Measurements from ENCODE around the gene GINS3.
"Not testable (repeated sequence)": the region's sequence is repeated elsewhere in the genome, so short reads cannot be mapped to it uniquely, and the experiment has no call there.

GINS3 gene

DNA sequence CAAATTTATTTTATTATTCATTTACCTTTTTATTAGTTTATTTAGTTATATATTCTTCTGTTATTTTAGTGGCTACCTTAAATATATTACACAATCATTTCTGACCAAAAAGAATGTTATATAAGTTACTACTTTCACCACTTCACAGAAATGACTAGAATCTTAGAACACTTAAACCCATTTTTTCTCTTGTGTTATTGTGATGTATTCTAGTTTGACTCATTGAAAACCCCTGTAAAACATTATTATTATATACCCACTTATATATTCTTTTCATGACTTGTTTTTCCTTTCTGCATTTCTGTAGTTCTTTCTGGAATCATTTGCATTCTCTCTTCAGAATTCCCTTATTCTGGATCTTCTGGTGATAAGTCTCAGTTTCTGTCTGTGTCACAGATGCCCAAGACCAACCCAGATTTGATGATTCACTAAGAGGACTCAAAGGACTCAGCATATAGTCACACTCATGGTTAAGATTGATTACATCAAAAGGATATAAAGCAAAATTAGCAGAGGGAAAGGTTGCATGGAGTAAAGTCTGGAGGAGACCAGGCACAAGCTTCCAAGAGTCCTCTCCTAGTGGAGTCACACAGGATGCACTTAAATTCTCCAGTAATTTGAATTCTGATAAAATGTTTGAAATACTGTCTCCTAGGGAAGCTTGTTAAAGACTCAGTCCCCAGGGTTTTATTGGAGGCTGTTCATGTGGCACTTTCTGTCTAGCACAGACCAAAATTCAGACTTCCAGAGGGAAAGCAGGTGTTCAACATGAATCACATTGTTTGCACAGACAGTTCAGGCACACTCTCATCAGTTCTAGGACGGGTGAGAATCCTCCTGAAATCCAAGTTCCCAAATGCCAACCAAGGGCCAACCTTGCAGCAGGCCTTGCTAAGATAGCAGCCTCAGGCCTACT lies 7.7 kb downstream of the GINS3 start:
- peaks cover 46% of the 10 kb centered on the region for H3K79me2 ChIP-seq (ENCODE audit: insufficient read depth, low read length)
- ATAC-seq (ENCODE audit: insufficient read depth, low read depth) (no peak), DNase-seq (no peak)
- no peak overlapping the region for H2AFZ ChIP-seq (ENCODE audit: low read depth, low read length)
- no peak overlapping the region for H3K9ac ChIP-seq (ENCODE audit: low read depth, low read length)
- peaks cover 56% of the 10 kb centered on the region for H3K36me3 ChIP-seq (ENCODE audit: insufficient read depth, low read length)
- no peak for TF ChIP-seq EZH2 (IDR thresholded peaks at IDR 0.05; ENCODE audit: borderline replicate concordance, low read depth, low read length, severe bottlenecking)
- TF ChIP-seq, protein P1, sequence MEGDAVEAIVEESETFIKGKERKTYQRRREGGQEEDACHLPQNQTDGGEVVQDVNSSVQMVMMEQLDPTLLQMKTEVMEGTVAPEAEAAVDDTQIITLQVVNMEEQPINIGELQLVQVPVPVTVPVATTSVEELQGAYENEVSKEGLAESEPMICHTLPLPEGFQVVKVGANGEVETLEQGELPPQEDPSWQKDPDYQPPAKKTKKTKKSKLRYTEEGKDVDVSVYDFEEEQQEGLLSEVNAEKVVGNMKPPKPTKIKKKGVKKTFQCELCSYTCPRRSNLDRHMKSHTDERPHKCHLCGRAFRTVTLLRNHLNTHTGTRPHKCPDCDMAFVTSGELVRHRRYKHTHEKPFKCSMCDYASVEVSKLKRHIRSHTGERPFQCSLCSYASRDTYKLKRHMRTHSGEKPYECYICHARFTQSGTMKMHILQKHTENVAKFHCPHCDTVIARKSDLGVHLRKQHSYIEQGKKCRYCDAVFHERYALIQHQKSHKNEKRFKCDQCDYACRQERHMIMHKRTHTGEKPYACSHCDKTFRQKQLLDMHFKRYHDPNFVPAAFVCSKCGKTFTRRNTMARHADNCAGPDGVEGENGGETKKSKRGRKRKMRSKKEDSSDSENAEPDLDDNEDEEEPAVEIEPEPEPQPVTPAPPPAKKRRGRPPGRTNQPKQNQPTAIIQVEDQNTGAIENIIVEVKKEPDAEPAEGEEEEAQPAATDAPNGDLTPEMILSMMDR (IDR thresholded peaks at IDR 0.05; ENCODE audit: borderline replicate concordance, extremely low read depth, low read length, poor library complexity, severe bottlenecking), result no peak
- peaks cover 13% of the 10 kb centered on the region; the same call in 1 of the 2 replicates for H4K20me1 ChIP-seq (ENCODE audit: insufficient read depth, low read length)
- peaks cover under 1% of the 10 kb centered on the region; the same call in 1 of the 2 replicates for H3K4me1 ChIP-seq (ENCODE audit: insufficient read depth, low read length)
- H3K9me3 ChIP-seq (ENCODE audit: insufficient read depth, low read length, severe bottlenecking), result no peaks in the 10 kb centered on the region
- H3K27ac ChIP-seq (ENCODE audit: low read length), result no peak overlapping the region
- H3K27me3 ChIP-seq (ENCODE audit: insufficient read depth, low read length, poor library complexity), result no peaks in the 10 kb centered on the region
- H3K4me2 ChIP-seq (ENCODE audit: insufficient read depth, low read length), result no peak overlapping the region
- no peak overlapping the region for H3K4me3 ChIP-seq (ENCODE audit: low read depth in 1 of 2, low read length in 2 of 2)

- H3K9me3 ChIP-seq (ENCODE audit: insufficient read depth, low read length, severe bottlenecking); H3K4me3 ChIP-seq (ENCODE audit: low read depth in 1 of 2, low read length in 2 of 2); H3K27me3 ChIP-seq (ENCODE audit: insufficient read depth, low read length, poor library complexity); H3K4me1 ChIP-seq (ENCODE audit: insufficient read depth, low read length); H2AFZ ChIP-seq (ENCODE audit: low read depth, low read length); DNase-seq; H3K9ac ChIP-seq (ENCODE audit: low read depth, low read length); H3K27ac ChIP-seq (ENCODE audit: low read length); H3K4me2 ChIP-seq (ENCODE audit: insufficient read depth, low read length); ATAC-seq (ENCODE audit: insufficient read depth, low read depth): not testable (repeated sequence)
- Histone ChIP-seq H3K79me2 (ENCODE audit: insufficient read depth, low read length) (peaks cover 45% of the 10 kb centered on the region), H4K20me1 (ENCODE audit: insufficient read depth, low read length) (peaks cover 13% of the 10 kb centered on the region; the same call in 1 of the 2 replicates), H3K36me3 (ENCODE audit: insufficient read depth, low read length) (peaks cover 65% of the 10 kb centered on the region)
Measured at GRCh38 chr16:58401305-58401704, 9.0 kb downstream of the GINS3 start.

DNA sequence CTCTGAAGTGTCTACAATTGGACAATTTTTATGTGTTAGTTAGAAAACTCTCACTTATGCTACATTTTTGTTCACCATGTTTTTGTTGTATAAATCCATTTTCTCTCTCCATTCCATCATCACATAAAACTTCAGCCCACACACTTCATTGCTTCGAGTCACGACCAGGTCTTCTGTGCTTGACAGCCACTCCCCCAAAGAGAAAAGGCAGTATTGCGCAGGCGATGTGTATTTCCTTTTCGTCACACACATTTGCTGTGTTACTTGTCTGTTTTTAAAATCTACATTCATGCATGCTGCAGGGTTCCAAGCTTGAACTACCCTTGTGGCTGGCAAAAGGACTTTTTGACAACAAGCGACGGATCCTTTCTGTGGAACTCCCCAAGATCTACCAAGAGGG lies 10.5 kb downstream of the GINS3 start:
- Histone ChIP-seq H3K4me2 (ENCODE audit: insufficient read depth, low read length) (no peak overlapping the region), H3K36me3 (ENCODE audit: insufficient read depth, low read length) (peaks cover 72% of the 10 kb centered on the region), H4K20me1 (ENCODE audit: insufficient read depth, low read length) (peaks cover 16% of the 10 kb centered on the region; the same call in 1 of the 2 replicates), H3K9me3 (ENCODE audit: insufficient read depth, low read length, severe bottlenecking) (no peaks in the 10 kb centered on the region), H3K79me2 (ENCODE audit: insufficient read depth, low read length) (peaks cover 45% of the 10 kb centered on the region), H3K9ac (ENCODE audit: low read depth, low read length) (no peak overlapping the region), H2AFZ (ENCODE audit: low read depth, low read length) (no peak overlapping the region), H3K27me3 (ENCODE audit: insufficient read depth, low read length, poor library complexity) (no peaks in the 10 kb centered on the region), H3K4me3 (ENCODE audit: low read depth in 1 of 2, low read length in 2 of 2) (no peak overlapping the region), H3K27ac (ENCODE audit: low read length) (no peak overlapping the region), H3K4me1 (ENCODE audit: insufficient read depth, low read length) (no peaks in the 10 kb centered on the region)
- TF ChIP-seq EZH2 (IDR thresholded peaks at IDR 0.05; ENCODE audit: borderline replicate concordance, low read depth, low read length, severe bottlenecking), result no peak
- TF ChIP-seq, protein P1 (IDR thresholded peaks at IDR 0.05; ENCODE audit: borderline replicate concordance, extremely low read depth, low read length, poor library complexity, severe bottlenecking), result no peak
- DNase-seq (no peak), ATAC-seq (ENCODE audit: insufficient read depth, low read depth) (no peak)

GRCh38 chr16:58409316-58409973 lies 17.2 kb downstream of the GINS3 start:
- Histone ChIP-seq H3K27me3 (ENCODE audit: insufficient read depth, low read length, poor library complexity) (no peaks in the 10 kb centered on the region), H3K27ac (ENCODE audit: low read length) (no peak overlapping the region), H3K4me2 (ENCODE audit: insufficient read depth, low read length) (no peak overlapping the region), H3K36me3 (ENCODE audit: insufficient read depth, low read length) (peaks cover 22% of the 10 kb centered on the region), H3K79me2 (ENCODE audit: insufficient read depth, low read length) (no peaks in the 10 kb centered on the region), H3K4me3 (ENCODE audit: low read depth in 1 of 2, low read length in 2 of 2) (no peak overlapping the region), H4K20me1 (ENCODE audit: insufficient read depth, low read length) (0 out of 2 replicates have a peak, but pooled peaks cover 3% of the 10 kb centered on the region), H3K9me3 (ENCODE audit: insufficient read depth, low read length, severe bottlenecking) (no peaks in the 10 kb centered on the region), H3K9ac (ENCODE audit: low read depth, low read length) (no peak overlapping the region), H3K4me1 (ENCODE audit: insufficient read depth, low read length) (peaks cover 16% of the 10 kb centered on the region), H2AFZ (ENCODE audit: low read depth, low read length) (no peak overlapping the region)
- TF ChIP-seq, protein P1 (IDR thresholded peaks at IDR 0.05; ENCODE audit: borderline replicate concordance, extremely low read depth, low read length, poor library complexity, severe bottlenecking), result no peak
- TF ChIP-seq EZH2 (IDR thresholded peaks at IDR 0.05; ENCODE audit: borderline replicate concordance, low read depth, low read length, severe bottlenecking), result no peak
- DNase-seq (no peak), ATAC-seq (ENCODE audit: insufficient read depth, low read depth) (no peak)
